ENCODE data around the gene IGFL2.

DNA sequence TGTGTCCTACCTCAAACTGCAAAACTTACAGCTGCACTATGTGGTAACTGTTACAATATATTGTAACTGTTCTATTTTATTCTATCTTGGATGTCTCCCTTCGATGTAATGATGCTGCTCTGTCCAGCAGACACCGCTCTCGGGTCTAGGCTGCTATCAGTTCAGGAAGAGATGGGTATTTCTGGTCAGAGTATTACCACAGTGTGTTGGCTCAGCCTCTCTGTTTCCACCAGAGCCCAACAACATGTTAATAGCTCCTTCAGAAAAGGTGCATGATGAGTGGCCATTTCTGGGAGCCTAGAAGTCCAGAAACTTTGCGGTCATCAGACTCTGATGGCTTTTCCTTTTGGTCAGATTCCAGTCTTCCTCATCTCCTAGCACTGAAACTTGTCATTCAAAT, 45.6 kb downstream of the IGFL2 start:
- TF ChIP-seq EZH2phosphoT487 (IDR thresholded peaks at IDR 0.05; ENCODE audit: borderline replicate concordance, low read depth, low read length): no peak
- TF ChIP-seq, protein P1, sequence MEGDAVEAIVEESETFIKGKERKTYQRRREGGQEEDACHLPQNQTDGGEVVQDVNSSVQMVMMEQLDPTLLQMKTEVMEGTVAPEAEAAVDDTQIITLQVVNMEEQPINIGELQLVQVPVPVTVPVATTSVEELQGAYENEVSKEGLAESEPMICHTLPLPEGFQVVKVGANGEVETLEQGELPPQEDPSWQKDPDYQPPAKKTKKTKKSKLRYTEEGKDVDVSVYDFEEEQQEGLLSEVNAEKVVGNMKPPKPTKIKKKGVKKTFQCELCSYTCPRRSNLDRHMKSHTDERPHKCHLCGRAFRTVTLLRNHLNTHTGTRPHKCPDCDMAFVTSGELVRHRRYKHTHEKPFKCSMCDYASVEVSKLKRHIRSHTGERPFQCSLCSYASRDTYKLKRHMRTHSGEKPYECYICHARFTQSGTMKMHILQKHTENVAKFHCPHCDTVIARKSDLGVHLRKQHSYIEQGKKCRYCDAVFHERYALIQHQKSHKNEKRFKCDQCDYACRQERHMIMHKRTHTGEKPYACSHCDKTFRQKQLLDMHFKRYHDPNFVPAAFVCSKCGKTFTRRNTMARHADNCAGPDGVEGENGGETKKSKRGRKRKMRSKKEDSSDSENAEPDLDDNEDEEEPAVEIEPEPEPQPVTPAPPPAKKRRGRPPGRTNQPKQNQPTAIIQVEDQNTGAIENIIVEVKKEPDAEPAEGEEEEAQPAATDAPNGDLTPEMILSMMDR (conservative IDR thresholded peaks at IDR 0.05; ENCODE audit: low read length): no peak

Data from OCI-LY7 (cell line).